ENCODE measurements around the gene GRSF1.
A peak's percentile ranks its signal among the peaks of the same experiment; 100 is the strongest.
"Not testable (repeated sequence)": the region's sequence is repeated elsewhere in the genome, so short reads cannot be mapped to it uniquely, and the experiment has no call there.

GRSF1 gene, protein sequence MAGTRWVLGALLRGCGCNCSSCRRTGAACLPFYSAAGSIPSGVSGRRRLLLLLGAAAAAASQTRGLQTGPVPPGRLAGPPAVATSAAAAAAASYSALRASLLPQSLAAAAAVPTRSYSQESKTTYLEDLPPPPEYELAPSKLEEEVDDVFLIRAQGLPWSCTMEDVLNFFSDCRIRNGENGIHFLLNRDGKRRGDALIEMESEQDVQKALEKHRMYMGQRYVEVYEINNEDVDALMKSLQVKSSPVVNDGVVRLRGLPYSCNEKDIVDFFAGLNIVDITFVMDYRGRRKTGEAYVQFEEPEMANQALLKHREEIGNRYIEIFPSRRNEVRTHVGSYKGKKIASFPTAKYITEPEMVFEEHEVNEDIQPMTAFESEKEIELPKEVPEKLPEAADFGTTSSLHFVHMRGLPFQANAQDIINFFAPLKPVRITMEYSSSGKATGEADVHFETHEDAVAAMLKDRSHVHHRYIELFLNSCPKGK

DNA sequence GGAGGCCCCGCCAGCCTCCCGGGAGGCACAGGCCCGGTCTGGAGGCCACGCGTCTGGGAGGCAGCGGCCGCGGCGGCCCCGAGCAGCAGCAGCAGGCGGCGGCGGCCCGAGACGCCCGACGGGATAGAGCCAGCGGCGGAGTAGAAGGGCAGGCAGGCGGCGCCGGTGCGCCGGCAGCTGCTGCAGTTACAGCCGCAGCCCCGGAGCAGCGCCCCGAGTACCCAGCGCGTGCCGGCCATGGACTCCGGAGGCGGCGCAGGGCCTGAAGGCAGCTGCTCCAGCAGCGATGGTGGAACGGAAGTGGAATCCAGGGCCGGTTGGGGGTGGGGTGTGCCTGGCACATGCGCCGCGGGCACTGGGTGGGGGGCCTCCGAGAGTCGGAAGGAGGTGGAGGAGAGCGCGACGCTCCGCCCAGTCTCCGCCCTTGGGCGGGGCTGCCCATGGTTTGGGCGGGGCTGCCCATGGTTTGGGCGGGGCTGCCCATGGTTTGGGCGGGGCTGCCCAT lies at the start of gene GRSF1:
Gene GRSF1 (minus strand): TSS at position 302 of the 505 bp plus-strand sequence. CDS start 63 bp downstream, at position 239.
- peak; percentile 80 to 86 for DNase-seq

DNA sequence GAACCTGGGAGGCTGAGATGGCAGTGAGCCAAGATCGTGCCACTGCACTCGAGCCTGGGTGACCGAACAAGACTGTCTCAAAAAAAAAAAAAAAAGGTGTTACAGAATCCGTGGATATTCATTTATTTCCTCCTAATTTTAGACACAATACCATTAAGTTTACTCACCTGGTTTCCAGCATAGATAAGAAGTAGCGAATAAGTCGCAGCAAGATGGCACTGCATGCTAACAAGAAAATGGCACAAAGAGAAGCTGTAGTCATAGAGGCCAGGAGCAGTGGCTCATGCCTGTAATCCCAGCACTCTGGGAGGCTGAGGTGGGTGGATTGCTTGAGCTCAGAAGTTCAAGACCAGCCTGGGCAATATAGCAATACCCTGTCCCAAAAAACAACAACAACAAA lies 45.5 kb upstream of the GRSF1 start:
- no peak for DNase-seq

DNA sequence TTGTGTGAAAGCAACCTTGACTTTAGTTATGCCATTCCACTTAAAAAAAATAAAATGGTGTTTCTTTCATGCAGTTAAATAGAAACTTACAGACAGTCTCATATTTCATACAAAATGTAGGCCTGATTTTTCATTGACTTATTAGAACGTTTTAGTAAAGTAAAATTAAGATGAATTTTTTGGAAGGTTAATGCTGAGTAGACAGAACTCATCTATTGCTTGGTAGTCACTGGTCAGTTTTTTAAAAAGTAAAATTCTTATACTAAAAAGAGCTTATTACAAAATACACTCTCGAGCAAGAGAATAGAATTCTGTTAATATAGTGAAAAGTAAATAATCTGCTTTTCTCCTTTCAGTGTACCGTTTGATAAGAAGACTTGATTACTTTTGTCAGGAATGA lies 41.0 kb upstream of the GRSF1 start:
- no peak for DNase-seq

DNA sequence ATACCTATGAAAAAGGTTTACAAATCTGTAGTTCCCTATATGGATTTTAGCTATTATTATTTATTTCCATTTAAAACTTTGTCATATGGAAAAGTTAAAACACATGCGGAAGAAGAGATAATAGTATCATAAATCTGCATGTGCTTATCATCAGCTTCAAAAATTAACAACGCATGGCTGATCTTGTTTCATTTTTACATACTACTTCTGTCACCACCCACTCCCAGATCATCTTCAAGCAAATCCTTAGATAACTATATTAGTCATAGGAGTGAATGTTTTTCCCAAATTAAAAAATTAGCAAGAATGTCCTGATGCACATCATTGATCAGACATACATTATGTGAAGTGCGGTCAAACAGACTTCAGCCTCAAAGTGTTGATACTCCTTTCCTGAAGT lies 37.9 kb upstream of the GRSF1 start:
- no peak for DNase-seq

DNA sequence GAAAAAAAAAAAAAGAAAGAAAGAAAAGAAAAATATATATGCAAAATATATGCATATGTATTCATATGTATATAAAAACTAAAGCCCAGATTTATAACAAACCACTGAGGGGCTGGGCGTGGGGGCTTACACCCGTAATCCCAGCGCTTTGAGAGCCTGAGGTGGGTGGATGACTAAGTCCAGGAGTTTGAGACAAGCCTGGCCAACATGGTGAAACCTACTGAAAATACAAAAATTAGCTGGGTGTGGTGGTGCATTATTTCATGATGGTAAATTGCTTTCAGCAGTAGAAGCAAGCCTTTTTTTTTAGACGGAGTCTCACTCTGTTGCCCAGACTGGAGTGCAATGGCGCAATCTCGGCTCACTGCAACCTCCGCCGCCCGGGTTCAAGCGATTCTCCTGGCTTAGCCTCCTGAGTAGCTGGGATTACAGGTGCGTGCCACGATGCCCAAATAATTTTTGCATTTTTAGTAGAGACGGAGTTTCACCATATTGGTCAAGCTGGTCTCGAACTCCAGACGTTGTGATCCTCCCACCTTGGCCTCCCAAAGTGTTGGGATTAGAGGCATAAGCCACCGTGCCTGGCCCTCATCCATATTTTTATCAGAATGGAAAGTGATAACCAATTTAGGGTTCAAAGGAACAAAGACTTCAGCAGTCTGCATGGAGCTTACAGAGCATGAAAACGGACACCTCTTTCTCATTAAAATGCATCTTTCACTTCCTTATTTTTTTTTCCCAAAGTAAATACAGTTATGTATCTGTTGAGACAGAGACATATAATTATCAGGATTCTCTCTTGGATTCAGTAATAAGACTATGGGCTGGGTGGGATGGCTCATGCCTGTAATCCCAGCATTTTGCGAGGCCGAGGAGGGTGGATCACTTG lies 34.8 kb upstream of the GRSF1 start:
- DNase-seq = no peak

DNA sequence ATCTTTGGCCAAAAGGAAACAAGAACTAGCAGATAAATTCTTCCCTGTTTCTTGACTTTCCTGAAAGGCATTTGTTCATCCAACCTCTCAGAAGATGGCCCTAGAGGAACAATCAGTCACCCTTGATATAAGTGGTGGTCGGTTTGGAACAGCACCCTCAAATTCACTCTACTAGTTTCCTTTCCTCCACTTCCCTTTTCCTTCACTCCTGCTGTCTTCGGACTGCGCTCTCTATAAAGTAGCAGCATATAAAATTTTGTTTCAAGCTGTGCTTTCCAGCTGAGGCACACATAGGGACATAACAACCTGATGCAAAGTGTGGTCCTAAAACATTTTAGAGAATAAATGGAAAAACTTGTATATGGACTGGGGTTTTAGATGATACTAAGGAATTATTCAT lies 33.5 kb upstream of the GRSF1 start:
- no peak for DNase-seq

DNA sequence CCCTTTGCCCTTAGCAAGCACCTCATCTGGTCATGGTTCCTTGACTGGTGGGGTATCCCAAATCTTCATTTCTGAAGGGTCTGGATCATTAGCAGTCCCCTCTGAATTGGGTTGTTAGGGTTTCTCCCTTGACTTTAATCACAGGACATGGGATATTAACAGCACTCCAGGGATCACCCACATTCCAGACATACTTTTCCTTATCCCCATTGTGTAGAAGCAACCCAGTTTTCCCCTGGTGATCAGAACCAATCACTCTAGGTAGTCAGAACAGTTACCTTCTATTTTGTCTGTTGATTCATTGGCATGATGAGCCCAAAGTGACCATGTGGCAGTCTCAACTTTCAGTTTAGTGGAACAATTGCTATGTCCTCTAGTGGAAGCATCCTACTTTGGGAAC lies 29.1 kb upstream of the GRSF1 start:
- DNase-seq = no peak

DNA sequence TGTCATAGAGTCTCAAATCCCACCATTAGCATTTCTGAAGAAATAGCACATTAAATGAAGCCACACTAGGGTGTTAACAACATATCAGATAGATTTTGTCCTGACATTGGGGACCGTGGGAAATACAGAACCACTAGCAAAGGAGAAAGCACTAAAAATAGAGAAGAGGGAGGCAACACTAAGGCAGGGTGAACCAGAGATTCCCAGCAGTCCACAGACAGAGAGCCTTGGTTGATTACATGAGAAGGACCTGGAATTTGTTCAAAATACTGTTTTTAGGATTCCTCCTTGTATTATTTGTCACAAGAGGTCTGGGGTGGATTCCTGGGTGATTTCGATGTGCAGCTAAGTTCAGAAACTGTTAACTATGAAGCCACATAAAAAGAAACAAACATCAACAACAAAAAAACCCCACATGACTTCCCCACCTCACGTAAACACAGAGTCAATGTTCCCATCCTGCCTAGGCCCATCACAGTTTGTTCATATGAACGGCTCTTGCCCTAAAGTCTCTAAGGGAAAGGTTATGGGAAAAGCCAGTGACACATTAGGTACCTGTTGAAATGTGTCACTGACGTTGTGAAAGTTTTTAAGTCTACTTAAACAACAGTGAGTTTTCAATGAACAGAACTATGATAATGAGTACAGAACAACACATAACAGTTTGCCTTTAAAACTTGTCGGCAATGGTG lies 23.6 kb upstream of the GRSF1 start:
- no peak for DNase-seq

DNA sequence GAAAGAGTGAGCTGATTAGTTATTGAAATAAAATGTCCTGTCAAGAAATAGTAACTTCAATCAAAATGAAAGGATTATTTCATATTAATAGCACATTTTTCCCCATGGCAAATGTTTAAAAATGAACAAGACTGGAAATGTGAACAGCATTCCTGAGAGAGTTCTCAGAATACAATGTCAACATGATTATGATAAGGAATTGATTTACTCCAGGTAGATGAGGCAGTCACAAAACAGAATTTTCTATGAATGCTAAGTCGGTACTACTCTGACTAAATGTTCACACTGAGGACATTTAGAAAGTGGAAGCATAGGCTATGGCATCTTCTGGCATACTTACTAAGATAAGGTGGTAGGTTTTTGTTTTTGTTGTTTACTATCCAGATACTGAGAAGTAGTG lies 19.4 kb upstream of the GRSF1 start:
- no peak for DNase-seq

DNA sequence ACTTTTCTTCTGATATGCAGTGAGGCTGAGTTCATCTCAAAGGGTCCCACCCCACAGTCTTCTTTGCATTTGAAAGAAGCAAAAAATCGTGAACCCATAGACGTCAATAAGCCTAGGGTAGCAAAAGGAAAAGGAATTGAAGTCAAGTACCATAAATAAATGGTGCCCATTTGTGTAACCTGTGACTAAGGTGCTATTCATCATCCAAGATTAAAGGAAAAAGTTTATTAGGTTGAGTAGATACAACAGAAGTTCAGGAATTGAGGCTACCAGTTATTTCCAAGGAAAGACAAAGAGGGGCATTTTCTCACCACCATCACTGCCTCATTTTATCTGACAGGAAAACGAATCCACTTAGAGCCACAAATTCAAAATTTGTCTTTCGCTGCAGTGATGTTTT lies 18.8 kb upstream of the GRSF1 start:
- no peak for DNase-seq

DNA sequence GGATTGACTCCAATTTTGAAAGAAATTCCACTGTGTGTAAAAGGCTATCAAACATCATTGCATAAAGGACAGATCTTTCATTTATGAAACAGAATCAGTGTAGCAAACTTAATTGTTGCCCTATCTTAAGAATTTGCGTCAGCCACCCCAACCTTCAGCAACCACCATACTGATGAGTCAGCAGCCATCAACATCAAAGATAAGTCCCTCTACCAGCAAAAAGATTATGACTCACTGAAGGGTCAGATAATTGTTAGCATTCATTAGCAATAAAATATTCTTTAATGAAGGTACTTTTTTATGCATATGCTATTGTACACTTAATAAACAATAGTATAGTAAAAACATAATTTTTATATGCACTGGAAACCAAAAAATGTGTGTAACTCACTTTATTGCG lies 15.8 kb upstream of the GRSF1 start:
- no peak for DNase-seq

DNA sequence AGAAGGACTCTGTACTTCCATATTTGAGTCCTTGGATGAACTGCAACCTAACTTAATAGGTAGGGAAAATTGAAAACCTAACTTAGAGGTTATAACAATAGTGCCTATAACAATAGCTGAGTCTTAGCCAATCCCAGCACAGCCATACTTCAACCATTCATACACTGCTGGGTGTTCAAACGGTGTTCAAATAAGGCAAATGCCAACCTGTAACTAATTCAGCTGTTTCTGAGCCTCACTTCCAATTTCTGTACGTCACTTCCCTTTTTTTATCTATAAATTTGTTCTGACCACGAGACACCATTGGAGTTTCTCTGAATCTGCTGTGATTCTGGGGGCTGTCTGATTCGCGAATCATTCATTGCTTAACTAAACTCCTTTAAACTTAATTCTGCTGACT lies 9.6 kb upstream of the GRSF1 start:
- DNase-seq = no peak

DNA sequence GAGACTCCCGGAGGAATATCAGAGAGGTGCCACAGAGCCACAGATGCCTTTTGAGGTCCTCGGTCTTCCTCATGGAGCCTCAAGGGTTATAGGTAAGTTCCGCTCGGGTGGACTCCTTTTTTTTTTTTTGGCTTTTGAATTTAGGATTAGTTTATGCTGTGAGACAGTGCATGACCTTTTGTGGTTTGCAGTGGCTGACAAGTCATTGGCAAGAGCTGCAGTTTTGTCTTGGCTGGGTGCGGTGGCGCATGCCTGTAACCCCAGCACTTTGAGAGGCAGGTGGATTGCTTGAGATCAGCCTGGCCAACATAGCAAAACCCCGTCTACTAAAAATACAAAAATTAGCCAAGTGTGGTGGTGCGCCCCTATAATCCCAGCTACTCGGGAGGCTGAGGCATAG lies 4.5 kb upstream of the GRSF1 start:
- no peak for DNase-seq

DNA sequence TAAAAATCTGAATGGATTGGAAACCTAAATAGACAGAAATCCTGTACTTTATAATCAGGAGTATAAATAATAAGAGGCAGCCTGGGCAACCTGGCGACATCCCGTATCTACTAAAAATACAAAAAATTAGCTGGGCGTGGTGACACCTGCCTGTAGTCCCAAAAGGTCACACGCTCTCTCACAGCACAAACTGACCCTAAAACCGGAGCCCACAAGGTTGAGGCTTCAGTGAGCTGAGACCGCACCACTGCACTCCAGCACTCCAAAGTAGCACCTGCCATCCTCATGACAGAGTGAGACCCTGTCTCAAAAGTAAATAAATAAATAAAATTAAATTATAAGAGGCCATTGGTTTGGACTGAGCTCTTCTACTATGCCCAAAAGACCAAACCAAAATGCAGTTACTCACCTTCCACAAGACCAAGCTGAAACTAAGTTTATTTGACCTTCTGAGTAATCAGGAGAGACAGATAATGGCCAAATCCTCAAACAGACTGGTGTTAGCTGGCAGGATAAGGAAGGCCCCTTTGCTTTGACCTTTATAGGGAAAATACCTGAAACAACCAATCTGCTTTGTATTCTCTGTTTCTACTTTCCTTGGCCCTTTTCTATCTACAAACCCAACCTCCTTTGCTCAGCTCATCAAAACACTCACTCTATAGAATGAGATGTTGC lies 3.2 kb upstream of the GRSF1 start:
- no peak for DNase-seq

DNA sequence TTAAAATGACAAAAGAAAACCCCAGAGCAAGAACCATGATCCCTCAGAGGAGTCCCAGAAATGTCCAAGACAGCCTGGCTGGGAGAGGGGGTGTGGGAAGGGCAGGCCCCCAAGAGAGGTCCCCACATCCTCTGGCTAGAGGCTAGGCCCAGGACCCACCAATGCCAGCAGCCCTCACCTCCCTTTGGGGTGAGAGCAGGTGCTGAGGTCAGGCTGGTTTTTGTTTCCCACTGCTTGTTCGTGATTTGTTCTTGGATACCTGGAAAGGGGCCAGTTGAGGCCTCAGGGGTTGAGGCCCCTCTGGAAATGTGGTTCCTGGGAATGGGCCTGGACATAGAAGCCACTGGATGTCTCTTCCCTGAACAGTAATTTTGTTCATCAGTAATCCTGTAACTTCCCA lies 2.3 kb upstream of the GRSF1 start:
- DNase-seq = no peak

DNA sequence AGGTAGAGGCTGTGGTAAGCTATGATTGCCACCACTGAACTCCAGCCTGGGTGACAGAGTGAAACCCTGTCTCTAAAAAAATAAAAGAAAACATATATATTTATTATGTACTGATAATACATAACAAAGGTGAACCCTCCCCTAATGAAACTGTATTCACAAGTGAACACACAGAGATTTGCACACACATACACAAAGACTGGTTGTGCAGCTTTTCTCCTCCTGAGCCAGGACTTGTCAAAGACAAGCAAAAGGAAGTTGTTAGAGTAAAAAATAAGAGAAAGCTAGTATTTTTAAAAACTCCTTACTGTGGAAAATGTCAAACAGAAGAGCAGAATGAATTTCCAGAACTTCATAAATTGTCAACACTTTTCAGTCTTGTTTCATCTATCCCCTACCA lies 1.5 kb upstream of the GRSF1 start:
- no peak for DNase-seq

DNA sequence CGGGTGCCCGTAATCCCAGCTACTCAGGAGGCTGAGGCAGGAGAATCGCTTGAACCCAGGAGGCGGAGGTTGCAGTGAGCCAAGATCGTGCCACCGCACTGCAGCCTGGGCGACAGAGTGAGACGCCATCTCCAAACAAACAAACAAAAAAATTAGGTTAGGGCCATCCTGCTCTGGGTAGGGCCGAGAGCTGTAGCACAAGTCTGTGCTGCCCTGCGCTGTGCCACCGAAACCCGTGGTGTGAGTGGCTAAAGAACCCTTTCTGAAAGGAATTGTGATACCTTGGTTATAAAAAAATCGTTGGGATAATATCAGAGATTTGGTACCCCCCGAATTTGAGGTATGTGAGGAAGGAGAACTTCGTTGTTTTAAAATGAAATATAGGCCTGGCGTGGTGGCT lies 941 bp upstream of the GRSF1 start:
- not testable (repeated sequence) for DNase-seq

DNA sequence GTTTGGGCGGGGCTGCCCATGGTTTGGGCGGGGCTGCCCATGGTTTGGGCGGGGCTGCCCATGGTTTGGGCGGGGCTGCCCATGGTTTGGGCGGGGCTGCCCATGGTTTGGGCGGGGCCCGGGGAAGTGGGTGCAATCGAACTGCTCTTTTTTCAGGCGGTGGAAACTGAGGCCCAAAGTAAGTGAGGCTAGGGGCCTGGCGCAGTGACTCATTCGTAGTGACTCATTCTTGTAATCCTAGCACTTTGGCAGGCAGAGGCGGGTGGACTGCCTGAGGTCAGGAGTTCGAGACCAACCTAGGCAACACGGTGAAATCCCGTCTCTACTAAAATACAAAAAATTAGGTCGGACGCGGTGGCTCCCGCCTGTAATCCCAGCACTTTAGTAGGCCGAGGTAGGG lies 447 bp upstream of the GRSF1 start:
- not testable (repeated sequence) for DNase-seq

DNA sequence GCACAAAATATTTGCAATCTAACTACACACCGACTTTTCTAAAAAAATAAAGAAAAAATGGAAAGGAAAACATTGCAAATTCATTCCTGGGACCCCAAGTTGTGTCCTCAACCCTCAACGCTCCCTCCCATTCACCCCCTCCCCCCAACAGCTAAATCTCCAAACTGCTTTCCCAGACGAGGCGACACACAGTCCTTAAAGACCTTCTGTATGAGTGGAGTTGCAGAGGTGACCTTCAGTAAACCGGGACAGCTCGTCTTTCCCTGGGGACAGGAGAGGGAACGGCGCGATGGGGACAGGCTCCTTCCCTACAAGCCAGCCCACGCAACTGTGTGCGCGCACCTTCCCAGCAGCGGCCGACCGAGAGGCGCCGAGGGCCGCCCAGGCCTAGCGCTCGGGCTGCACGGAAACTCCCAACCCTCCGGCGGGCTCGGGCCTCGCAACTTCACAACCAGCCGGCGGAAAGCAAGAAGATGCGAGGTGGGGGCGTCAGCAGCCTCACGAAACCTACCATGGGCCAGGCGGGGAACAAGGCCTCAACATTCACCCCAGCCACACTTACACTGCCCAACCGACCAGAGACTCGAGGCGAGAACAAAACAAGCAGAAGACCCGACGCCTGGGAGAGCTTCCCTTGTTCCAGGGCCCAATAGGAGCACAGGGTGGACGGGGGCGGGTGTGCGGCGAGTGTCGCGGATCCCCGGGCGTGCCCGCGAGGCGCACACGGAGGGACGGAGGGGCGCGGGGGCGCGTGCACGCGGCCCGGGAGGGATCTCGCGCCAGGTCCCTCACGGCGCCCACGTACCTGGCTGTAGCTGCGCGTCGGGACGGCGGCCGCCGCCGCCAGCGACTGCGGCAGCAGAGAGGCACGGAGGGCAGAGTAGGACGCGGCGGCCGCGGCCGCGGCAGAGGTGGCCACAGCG lies 763 bp downstream of the GRSF1 start:
- DNase-seq = peak; percentile 50 to 52

DNA sequence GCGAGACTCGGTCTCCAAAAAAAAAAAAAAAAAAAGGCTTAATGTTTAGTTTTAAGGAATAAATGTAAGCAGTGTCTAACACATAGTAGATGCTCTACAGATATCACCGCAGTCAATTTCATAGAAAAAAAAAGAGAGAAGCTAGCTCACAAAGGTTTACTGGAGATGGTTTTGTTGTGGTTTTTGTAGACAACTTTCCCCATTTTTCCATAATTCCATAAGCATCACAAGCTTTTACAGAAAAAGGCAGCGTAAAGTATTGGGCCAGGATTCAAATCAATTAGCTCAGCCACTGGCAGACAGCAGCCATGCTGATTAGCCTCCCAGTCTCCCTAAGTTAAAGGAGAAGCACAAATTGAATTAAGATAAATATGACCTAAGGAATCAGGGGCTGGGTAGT lies 1.5 kb downstream of the GRSF1 start:
- DNase-seq = no peak

DNA sequence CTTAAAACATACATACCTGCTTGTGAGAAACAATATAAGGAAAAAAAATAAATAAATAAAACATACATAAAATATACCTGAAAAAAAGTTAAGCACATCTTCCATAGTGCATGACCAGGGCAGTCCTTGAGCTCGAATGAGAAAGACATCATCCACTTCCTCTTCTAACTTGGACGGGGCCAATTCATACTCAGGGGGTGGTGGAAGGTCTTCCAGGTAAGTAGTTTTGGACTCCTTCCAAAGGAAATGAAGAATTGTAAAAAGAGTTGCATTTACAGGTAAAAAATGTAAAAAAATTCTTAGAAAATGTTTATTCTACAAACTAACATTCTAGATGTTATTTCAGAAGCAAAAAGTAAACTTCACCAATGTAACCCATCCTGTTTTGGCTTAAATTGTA lies 3.6 kb downstream of the GRSF1 start:
- no peak for DNase-seq
